Embryonic facial prominence (tissue), 1 donor: Measurements from ENCODE around the gene STK32B.
"Not testable (repeated sequence)": the region's sequence is repeated elsewhere in the genome, so short reads cannot be mapped to it uniquely, and the experiment has no call there.

Experiments used
- DNase-seq: peaks from one replicate; pipeline ENCODE4 v3.0.0-alpha.2; 2016; ENCODE audit errors: extremely low spot score

The STK32B gene

GRCh38 chr4:5160668-5161067 lies 109.4 kb downstream of the STK32B start:
- no peak for DNase-seq

GRCh38 chr4:5162909-5163508 lies 111.7 kb downstream of the STK32B start:
- no peak for DNase-seq

GRCh38 chr4:5164221-5164912 lies 113.1 kb downstream of the STK32B start:
- no peak for DNase-seq

GRCh38 chr4:5165420-5166369 lies 114.4 kb downstream of the STK32B start:
- DNase-seq, result no peak

- DNase-seq, result no peak
Measured at GRCh38 chr4:5166377-5166776, 115.1 kb downstream of the STK32B start.

GRCh38 chr4:5168891-5169290 lies 117.6 kb downstream of the STK32B start:
- no peak for DNase-seq

GRCh38 chr4:5175836-5176235 lies 124.6 kb downstream of the STK32B start:
- DNase-seq, result not testable (repeated sequence)

- DNase-seq, result no peak
Measured at GRCh38 chr4:5184606-5185005, 133.3 kb downstream of the STK32B start.

- no peak for DNase-seq
Measured at GRCh38 chr4:5185551-5185950, 134.3 kb downstream of the STK32B start.

- DNase-seq, result no peak
Measured at GRCh38 chr4:5186271-5187064, 135.2 kb downstream of the STK32B start.

- no peak for DNase-seq
Measured at GRCh38 chr4:5188130-5188529, 136.8 kb downstream of the STK32B start.

GRCh38 chr4:5191831-5192230 lies 140.6 kb downstream of the STK32B start:
- DNase-seq, result no peak

- DNase-seq, result no peak
Measured at GRCh38 chr4:5192271-5192670, 141.0 kb downstream of the STK32B start.

GRCh38 chr4:5192678-5193077 lies 141.4 kb downstream of the STK32B start:
- DNase-seq, result no peak

- DNase-seq, result no peak
Measured at GRCh38 chr4:5198656-5199541, 147.6 kb downstream of the STK32B start.

GRCh38 chr4:5199912-5200311 lies 148.6 kb downstream of the STK32B start:
- DNase-seq, result no peak

GRCh38 chr4:5200513-5200912 lies 149.2 kb downstream of the STK32B start:
- no peak for DNase-seq

- DNase-seq, result no peak
Measured at GRCh38 chr4:5203309-5203992, 152.2 kb downstream of the STK32B start.

- DNase-seq, result no peak
Measured at GRCh38 chr4:5203993-5204310, 152.7 kb downstream of the STK32B start.

- no peak for DNase-seq
Measured at GRCh38 chr4:5204781-5205180, 153.5 kb downstream of the STK32B start.
